B cell (primary cell): ENCODE results near the gene LONP2.

Source experiments
- EZH2 ChIP-seq: IDR thresholded peaks from 2 replicates; pipeline ENCODE4 v1.6.1; 2012; ENCODE audit warnings: borderline replicate concordance, low read depth, mild to moderate bottlenecking, moderate library complexity, low read length; ENCODE audit not compliant: insufficient read depth, poor library complexity, severe bottlenecking
- TF ChIP-seq, protein P1 (sequence below): fragments of 200-600 bp; IDR thresholded peaks from one replicate; pipeline ENCODE4 v1.8.0; 2022; ENCODE audit warnings: antibody characterized with exemption, mild to moderate bottlenecking

DNA sequence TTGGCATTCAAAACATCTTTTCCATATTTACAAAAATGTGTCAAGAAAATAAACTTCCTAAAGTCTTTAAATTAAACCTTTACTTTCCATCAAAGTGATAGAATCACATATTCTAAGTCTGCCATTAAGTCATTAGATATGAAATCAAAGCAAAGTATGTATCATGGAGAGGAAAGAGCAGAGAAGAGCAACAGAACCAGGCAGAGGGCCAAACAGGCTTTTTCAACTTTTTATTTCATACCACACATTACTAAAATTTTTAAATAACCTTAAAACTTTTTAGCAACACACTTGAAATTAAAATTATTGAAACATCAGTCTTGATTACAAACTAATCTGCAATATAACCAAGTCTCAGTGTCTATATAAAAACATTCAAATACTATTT is 127.3 kb downstream of the LONP2 start:
- TF ChIP-seq, protein P1, sequence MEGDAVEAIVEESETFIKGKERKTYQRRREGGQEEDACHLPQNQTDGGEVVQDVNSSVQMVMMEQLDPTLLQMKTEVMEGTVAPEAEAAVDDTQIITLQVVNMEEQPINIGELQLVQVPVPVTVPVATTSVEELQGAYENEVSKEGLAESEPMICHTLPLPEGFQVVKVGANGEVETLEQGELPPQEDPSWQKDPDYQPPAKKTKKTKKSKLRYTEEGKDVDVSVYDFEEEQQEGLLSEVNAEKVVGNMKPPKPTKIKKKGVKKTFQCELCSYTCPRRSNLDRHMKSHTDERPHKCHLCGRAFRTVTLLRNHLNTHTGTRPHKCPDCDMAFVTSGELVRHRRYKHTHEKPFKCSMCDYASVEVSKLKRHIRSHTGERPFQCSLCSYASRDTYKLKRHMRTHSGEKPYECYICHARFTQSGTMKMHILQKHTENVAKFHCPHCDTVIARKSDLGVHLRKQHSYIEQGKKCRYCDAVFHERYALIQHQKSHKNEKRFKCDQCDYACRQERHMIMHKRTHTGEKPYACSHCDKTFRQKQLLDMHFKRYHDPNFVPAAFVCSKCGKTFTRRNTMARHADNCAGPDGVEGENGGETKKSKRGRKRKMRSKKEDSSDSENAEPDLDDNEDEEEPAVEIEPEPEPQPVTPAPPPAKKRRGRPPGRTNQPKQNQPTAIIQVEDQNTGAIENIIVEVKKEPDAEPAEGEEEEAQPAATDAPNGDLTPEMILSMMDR = no peak
- no peak for TF ChIP-seq EZH2
